ENCODE results near the gene OTUB2. TPM values are rescaled to one million over a fixed set of nuclear protein-coding genes. Genes with fewer than 3 reads are reported as not detected.

Gene OTUB2
- 1 to 10 TPM in 3 of 7 donors, under 1 TPM in 4; 0.48 to 1.6 (median 0.76) TPM for total RNA-seq
- polyA plus RNA-seq, result 1 to 10 TPM in 1 of 2 donors, under 1 TPM in 1; 0.41 to 1.5 TPM
- long read RNA-seq, donor 1, partial matches to known transcripts, result 0 of 3 reads
- long read RNA-seq, donor 1, other reads (novel, unspliced or antisense), result 2 of 3 reads
- long read RNA-seq, donor 2, partial matches to known transcripts, result 0 of 3 reads
- long read RNA-seq, donor 2, other reads (novel, unspliced or antisense), result 0 of 3 reads
- long read RNA-seq, donor 3, partial matches to known transcripts, result 0 of 2 reads
- long read RNA-seq, donor 3, other reads (novel, unspliced or antisense), result 0 of 2 reads

DNA sequence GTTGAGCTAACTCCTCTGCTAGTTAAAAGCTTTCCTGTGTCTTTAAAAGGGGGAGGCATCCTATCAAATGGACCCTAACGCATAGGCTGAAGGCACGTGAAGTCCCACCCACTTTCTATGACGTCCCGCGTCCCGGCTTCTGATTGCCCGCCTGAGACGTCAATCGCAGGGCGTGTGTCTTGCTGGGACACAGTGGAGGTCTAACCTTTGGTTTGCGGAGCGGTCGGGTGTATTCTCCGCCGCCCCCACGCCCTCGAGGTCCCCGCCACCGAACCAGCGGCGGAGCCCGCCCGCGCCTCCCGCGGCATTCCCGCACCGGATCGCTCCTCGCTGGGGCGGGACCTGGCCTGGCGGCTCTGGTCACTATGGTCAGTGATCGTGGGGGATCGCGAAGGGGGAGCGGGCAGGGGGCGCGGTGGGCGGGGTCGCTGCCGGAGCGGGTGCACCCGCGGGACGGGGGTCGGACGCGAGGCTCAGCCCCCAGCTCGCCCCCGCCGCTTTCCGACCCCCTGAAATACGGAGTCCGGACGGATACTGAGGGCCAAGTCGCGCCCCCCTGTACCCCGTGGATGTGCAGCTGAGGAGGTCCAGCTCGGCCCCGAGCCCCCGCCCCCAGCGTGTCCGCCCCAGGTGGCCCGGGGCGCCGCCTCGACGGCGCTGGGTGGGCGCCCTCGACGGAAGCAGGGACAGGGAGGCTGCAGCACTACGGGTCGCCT lies at the start of gene OTUB2:
OTUB2 (plus strand) TSS at position 168 of the 716 bp plus-strand sequence; CDS start at position 366, 198 bp downstream.
- intact Hi-C loops (cut with DNase I), result no loop called here
- WGBS, 3 donors, result 0 to 1% (median 0%) methylated on average over 18 to 74 of the region's 74 CpGs
- H3K27ac ChIP-seq, result no peak within 1 kb of the TSS

DNA sequence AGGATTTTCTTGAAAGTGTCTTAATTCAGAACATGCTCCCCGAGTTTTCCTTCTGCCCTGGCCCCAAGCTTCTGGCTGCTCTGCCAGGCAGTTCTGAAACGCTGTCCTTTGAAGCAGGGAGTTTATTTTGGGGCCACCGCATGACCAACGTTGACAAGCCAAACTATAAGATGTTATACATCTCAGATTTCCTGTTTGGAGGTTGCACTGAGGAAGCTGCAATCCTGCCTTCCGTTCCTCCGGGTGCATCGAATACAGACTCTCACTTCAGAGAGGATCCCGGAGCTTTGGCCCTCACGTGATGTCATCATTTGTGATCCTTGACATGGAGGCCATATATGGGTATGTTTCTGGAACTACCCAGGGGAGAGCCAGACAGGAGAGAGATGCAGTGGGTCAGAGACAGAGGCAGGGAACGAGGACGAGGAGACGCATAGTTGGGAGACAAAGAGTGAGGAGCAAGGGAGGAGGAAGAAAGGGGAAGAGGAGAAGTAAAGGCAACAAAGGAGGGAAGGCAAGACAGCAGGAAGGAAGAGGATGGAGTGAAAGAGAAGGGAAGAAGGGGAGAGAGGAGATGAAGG lies 49.6 kb upstream of the OTUB2 start, which contains the start of gene ASB2:
ASB2 (minus strand) TSS at position 94 of the 581 bp plus-strand sequence. CDS start 12,031 bp downstream, outside the sequence.
- Histone ChIP-seq H3K4me1 (ENCODE audit: insufficient read depth) (no peaks in the 10 kb centered on the region), H3K27ac (no peak within 1 kb of the TSS), H3K36me3 (no peaks in the 10 kb centered on the region), H3K4me3 (peak within 1 kb of the TSS; percentile 38), H3K9me3 (no peaks in the 10 kb centered on the region), H3K27me3 (no peaks in the 10 kb centered on the region)
- WGBS, 3 donors, result 22 to 27% (median 23%) methylated on average over 12 of the region's 12 CpGs
- intact Hi-C loops (cut with DNase I), result no loop called here
- no peak for TF ChIP-seq POLR2A (IDR thresholded peaks at IDR 0.05)
- TF ChIP-seq, protein P1, sequence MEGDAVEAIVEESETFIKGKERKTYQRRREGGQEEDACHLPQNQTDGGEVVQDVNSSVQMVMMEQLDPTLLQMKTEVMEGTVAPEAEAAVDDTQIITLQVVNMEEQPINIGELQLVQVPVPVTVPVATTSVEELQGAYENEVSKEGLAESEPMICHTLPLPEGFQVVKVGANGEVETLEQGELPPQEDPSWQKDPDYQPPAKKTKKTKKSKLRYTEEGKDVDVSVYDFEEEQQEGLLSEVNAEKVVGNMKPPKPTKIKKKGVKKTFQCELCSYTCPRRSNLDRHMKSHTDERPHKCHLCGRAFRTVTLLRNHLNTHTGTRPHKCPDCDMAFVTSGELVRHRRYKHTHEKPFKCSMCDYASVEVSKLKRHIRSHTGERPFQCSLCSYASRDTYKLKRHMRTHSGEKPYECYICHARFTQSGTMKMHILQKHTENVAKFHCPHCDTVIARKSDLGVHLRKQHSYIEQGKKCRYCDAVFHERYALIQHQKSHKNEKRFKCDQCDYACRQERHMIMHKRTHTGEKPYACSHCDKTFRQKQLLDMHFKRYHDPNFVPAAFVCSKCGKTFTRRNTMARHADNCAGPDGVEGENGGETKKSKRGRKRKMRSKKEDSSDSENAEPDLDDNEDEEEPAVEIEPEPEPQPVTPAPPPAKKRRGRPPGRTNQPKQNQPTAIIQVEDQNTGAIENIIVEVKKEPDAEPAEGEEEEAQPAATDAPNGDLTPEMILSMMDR (IDR thresholded peaks at IDR 0.05), result no peak
- no peak for TF ChIP-seq EP300 (IDR thresholded peaks at IDR 0.05)
- no peak for DNase-seq

More for the DNA sequence above, at the start of gene OTUB2:
- H3K27me3 ChIP-seq, result no peaks in the 10 kb centered on the region
- peak within 1 kb of the TSS; percentile 86 for H3K4me3 ChIP-seq
- H3K4me1 ChIP-seq (ENCODE audit: insufficient read depth), result no peaks in the 10 kb centered on the region
- no peak for TF ChIP-seq POLR2A (IDR thresholded peaks at IDR 0.05)
- TF ChIP-seq EP300 (IDR thresholded peaks at IDR 0.05), result no peak
- TF ChIP-seq, protein P1 (IDR thresholded peaks at IDR 0.05), result no peak
- no peaks in the 10 kb centered on the region for H3K9me3 ChIP-seq
- DNase-seq, result peak; percentile 97 to 99 (median 98)
- no peaks in the 10 kb centered on the region for H3K36me3 ChIP-seq

DNA sequence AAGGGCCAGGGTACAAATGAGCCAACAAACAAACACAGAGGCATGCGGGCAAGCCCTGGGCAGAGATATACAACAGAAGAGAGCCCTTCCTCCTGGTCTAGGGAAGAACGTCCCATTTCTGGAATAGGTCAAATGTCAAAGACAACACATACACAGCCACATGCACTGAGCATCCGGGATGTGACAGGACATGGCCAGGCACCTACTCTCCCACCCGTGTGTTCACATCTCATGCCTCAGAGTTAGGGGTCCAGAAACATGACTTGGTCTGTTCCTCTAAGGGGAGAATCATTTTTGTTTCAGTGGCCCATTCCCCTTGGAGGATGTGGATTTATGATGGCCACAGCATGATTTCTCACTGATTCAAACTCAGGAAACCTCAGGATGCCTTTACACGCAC lies 49.0 kb upstream of the OTUB2 start:
- intact Hi-C loops (cut with DNase I), result no loop called here
- no peak overlapping the region for H3K27ac ChIP-seq
- H3K4me1 ChIP-seq (ENCODE audit: insufficient read depth), result no peaks in the 10 kb centered on the region
- 71 to 76% (median 75%) methylated on average over 5 of the region's 5 CpGs for WGBS, 3 donors
- H3K36me3 ChIP-seq, result no peaks in the 10 kb centered on the region
- H3K27me3 ChIP-seq, result no peaks in the 10 kb centered on the region
- H3K4me3 ChIP-seq, result no peak overlapping the region
- no peak for DNase-seq
- H3K9me3 ChIP-seq, result no peaks in the 10 kb centered on the region
- TF ChIP-seq EP300 (IDR thresholded peaks at IDR 0.05), result no peak
- TF ChIP-seq POLR2A (IDR thresholded peaks at IDR 0.05), result no peak
- TF ChIP-seq, protein P1 (IDR thresholded peaks at IDR 0.05), result no peak

DNA sequence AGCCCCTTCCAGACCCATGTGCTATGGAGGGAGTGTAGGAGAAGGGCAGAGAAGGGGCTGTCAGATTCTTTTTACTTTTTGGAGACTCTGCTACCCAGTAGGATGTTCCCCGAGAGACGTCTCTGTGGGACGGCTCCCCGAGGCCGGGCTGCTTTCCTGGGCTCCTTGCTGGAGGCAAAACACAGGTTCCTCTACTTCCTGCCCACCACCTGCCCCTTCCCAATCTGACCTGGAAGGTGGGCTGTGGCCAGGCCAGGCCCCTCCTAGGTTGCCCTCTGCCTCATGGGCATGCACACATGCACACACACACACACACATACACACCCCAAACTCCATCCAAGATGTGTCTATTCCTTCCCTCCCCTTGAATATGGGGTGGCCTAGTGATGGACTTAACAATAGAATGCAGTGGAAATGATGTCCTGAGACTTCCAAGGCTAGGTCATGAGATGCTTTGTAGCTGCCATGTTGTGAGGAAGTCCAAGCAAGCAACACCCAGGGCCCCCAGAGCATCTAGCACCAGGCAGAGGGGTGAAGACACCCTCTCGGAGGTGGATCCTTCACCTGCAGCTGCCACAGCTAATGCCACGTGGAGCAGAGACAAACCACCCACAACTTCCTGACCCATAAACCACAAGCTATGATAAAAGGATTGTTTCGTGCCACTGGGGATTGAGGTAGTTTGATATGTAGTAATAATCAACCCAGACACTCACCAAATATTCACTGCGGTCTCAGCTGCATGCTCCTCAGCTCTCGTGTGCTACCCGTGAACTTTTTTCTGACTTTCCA lies 48.2 kb upstream of the OTUB2 start:
- no peaks in the 10 kb centered on the region for H3K9me3 ChIP-seq
- WGBS, 3 donors, result 82 to 89% (median 86%) methylated on average over 11 of the region's 11 CpGs
- DNase-seq, result no peak
- no peaks in the 10 kb centered on the region for H3K4me1 ChIP-seq (ENCODE audit: insufficient read depth)
- H3K27me3 ChIP-seq, result no peaks in the 10 kb centered on the region
- H3K4me3 ChIP-seq, result no peak overlapping the region
- intact Hi-C loops (cut with DNase I), result no loop called here
- TF ChIP-seq EP300 (IDR thresholded peaks at IDR 0.05), result no peak
- TF ChIP-seq, protein P1 (IDR thresholded peaks at IDR 0.05), result no peak
- TF ChIP-seq POLR2A (IDR thresholded peaks at IDR 0.05), result no peak
- no peak overlapping the region for H3K27ac ChIP-seq
- H3K36me3 ChIP-seq, result no peaks in the 10 kb centered on the region
